CD4-positive, alpha-beta T cell treated with Interleukin-21 for 1 hour (primary cell): ENCODE measurements around the gene RIPOR2.

Experiments used
- DNase-seq: peaks from one replicate; pipeline ENCODE4 v3.0.0-alpha.2; 2020

RIPOR2 gene

DNA sequence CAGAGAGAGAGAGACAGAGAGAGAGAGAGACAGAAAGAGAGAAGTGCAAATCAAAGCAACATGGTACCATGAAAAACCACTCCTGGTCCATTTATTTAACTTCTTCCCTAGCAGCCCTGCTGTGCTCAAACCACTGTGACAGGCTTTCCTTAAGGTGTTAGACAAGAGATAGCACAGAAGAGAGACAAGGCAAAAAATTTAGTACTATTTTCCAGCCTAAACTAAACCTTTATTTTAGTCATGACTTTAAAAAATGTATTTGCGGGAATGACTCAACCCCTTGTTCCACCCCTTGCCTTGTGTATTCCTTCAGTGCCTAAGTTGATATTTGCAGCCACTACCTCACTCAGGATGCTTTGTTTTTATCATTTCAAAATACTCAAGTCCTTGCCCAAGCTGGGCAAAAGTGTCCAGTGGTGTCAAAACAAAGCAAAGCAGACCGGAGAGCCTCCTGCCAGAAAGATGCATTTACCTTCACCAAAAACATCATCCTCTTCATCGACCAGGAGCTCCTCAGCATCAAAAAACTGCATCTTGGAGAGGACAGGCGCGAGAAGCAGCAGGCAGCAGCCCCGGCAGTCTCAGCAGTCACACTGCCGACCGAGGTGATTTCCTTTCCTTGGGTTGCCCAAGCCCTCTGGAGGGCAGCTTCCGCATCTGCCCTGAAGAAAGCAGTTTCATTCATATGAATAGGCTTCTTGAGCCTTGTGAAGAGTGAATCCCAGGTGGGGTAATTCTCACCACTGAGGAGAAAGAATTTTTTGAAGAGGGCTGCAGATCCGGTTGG lies at the start of gene RIPOR2:
RIPOR2 (minus strand) TSS at position 595 of the 787 bp plus-strand sequence; CDS start at position 533, 62 bp downstream.
- peak; percentile 80 for DNase-seq

DNA sequence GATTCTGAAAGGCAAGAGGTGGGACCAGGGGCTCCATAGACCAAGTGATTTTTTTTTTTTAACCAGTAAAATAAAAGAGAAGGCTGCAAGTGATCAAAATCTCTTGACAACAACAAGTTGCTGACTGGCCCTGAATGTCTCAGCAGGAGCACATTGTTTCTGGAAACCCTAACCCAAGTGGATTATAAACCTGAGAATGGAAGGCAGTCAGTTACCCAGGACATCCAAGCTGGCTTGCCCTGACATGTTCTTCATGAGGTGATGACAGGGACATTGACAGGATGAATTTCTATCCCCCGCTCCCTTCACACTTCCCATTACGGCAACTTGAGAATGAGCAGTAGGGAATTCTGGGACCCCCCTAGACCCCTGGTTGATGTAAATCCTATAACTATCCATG lies 49.6 kb upstream of the RIPOR2 start:
- DNase-seq, result no peak

DNA sequence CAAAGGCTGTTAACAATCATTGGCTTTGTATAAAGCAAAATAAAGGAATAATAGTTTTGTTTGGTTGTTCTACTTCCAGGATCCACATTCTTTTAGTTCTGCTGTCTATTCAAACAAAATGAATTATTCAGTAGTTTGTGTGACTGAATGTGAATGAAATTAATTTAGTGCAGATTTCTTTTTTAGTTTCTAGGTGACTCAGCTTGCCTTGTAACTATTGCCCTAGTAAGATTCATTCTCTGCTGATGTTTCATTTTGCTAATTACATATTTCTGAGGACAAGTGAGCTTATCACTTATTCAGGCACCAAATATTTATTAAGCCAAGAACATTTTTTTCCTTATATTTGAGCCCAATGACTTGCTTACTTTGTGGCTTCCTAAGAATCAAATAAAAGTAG lies 46.5 kb upstream of the RIPOR2 start:
- no peak for DNase-seq

GRCh38 chr6:24981386-24981760 lies 45.6 kb upstream of the RIPOR2 start:
- DNase-seq, result no peak

- no peak for DNase-seq
Measured at GRCh38 chr6:24980507-24981385, 45.0 kb upstream of the RIPOR2 start.

- DNase-seq, result no peak
Measured at GRCh38 chr6:24979176-24979575, 43.4 kb upstream of the RIPOR2 start.

GRCh38 chr6:24974182-24975171 lies 38.7 kb upstream of the RIPOR2 start:
- DNase-seq, result peak; percentile 54

DNA sequence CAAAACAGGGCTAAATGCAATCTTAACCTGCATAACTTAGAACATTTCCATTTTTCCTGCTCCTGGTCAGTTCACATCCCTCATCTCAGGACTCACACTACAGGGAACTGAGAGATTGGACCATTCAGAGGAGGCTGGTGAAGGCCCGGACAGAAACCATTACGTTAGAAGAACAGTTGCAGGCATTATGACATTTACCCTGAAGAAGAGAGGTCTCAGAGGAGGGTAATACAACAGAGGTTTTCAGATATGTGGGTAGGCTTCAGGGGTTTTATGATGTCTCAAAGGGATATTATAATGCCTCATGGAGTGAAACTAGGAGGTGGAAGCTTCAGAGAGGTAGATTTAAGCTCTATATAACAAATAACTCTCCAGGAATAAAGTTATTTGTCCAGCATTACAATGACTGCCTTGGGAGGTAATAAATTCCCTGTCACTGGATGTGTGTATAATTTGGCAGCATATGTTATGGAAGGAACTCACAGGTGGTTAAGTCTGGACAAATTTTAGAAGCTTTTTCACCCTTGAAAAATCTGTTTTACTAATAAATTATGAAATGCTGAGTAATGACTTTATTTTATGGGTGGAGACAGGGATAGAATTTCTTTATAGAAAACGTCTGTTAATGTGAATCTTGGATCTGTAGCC lies 36.7 kb upstream of the RIPOR2 start:
- no peak for DNase-seq

- no peak for DNase-seq
Measured at GRCh38 chr6:24971067-24971466, 35.3 kb upstream of the RIPOR2 start.

GRCh38 chr6:24969343-24969860 lies 33.6 kb upstream of the RIPOR2 start:
- no peak for DNase-seq

DNA sequence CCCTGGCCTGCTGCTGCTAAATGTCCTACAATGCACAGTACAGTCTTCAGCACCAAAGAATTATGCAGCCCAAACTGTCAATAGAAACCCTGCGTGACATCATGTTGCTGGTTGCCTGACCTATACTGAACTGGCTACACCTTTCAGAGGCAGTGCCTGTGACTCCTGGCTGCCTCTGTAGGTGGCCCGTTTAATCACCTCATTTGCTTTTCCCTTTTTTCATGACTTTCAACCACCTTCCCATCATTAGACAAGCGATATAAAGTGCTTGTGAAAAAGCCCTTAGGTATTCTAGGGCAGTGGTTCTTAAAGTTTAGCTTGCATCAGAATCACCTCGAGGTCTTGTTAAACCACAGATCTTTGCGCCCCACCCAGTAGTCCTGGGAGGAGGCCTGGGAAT lies 33.0 kb upstream of the RIPOR2 start:
- no peak for DNase-seq

DNA sequence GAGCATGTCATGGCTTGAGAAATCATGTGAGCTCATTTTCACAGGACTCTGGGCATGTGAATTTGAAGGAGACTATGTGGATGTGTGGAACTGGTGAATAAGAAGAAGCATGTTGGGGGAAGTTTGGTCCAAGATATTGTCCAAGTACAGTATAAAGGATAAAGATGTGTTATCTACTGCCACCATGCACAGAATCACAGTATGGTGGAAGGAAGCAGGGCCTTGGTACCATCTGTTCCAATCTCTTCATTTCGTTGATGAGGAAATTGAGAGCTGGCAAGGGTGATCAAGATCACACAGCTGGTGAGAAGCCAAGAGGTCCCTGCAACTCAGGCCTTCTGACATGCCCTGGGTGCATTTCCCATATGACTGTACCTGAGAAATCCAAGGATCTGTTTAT lies 31.5 kb upstream of the RIPOR2 start:
- no peak for DNase-seq

DNA sequence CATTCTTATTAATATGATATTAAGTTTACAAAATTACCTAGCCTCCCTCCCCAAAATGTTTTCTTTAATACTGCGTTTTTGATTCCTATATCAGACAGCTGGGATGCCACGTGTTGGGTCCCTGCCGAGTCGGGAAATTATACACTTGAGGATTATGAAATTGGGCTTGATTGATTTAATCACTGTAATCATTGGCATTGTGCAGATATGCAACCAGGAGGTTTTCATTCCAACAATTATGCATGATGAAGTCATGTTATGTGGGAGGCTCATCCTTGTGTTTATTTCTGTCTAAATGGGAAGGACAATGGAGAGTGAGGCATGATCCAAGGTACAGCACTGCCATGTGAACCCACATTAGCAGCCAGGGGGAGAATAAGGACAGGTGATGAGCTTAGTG lies 30.6 kb upstream of the RIPOR2 start:
- DNase-seq, result no peak

DNA sequence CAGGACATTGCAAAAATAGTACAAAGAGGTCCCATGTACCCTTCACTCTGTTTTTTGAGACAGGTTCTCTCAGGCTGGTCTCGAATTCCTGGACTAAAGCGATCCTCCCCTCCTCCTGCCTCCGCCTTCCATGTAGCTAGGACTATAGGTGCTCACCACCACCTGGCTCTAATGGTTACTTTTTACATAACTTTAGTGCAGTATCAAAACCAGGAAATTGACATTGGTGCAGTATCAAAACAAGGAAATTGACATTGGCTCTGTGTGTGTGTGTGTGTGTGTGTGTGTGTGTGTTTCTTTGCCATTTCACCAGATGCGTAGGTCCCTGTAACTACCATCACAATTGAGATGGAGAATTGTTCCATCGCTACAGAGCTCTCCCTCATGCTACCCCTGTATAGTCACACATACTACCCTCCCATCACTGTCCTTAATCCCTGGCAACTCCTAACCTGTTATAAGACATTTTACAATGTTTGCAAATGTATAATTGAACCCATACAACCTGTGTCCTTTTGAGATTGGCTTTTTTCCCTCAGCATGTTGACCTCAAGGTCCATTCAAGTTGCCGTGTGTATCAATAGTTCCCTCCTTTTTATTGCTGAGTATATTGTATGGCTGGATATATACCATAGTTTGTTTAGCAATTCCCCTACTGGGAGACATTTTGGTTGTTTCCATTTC lies 28.3 kb upstream of the RIPOR2 start:
- no peak for DNase-seq

DNA sequence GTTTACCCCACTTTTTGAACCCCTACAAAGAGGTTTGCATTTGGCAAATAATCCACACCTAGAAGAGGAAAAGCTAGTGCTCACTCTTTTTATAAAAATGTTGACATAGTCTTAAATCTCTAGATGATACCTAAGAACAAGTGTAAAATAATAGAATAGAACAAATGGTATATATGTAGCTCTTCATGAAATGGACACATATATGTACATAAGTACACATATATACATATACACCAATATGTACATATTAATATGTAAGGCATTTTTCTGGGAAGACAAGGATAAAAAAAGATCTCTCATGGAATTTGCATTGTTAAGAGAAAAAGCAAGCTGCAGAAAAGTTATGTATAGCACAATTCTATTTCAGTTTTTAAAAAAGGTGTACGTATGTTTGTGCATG lies 27.6 kb upstream of the RIPOR2 start:
- no peak for DNase-seq

- no peak for DNase-seq
Measured at GRCh38 chr6:24961852-24962251, 26.1 kb upstream of the RIPOR2 start.

DNA sequence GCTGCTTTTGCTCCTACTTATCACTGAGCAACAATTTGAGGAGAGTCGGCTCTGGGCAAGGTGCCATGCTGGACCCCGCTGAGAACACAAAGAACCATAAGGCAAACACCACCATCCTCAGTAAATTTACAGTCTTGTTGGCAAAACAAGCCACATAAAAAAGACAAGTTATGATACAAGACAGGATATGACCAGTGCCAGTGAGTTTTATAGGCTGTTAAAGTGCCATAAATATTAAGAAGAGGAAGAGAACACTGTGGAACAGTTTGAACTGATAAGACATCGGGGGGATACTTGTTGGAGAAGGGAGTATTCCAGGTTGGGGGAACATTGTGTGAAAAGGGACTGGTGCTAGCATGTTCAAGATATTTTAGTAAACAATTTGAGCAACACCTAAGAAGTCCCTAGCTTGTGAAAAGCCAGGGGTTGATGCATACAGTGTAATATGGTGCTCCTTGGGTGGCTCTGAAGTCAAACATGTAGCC lies 25.3 kb upstream of the RIPOR2 start:
- no peak for DNase-seq

DNA sequence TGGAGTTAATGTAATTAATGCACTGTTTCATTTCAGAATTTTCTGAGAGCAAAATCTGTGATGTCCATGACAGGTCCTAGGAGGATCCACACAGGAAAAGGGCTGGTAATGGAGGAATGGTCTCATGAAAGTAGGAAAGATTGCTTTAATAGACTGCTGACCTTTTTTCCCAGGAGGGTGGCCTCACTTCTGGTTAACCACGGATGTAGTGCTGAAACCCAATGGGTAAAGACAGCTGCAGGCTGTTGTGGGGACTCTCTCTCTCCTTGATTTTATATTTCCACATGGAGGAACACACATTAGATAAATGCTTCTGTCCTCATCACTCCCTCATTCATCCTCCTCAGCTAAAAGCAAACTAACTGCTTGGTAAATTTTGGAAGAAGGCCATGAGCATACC lies 23.6 kb upstream of the RIPOR2 start:
- DNase-seq, result no peak

DNA sequence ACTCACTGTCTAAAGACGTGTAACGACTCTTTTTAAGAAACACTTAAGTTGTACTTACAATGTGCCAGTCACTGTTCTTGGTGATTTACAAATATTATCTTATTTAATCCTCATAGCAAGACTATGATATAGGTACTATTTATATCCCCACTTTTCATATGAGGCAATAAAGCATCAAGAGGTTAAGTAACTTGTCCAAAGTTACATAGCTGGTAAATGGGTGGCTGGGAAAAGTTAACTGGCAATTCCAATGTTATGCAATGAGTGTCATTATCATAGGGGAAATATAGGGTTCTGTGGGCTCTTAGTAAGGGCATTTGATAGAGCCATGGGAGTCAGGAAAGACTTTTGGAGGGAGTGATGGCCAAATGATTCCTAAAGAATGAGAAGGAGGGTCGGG lies 21.4 kb upstream of the RIPOR2 start:
- DNase-seq, result no peak

DNA sequence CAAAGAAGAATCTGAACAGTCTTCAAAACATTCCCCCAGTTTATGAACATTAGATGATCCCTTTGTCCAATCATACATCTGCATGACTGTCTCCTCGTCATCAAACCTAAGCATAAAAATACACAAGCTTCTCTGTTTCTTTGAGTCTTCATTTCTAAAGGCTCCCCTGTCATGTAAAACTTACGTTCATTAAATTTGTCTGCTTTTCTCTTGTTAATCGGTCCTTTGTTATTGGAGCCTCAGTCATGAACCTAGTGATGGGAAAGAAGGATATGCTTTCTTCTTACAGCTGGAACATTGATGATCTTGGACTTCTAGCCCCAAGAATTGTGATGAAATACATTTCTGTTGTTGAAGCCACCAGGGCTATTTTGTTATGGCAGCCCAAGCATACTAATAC lies 18.0 kb upstream of the RIPOR2 start:
- DNase-seq, result no peak

DNA sequence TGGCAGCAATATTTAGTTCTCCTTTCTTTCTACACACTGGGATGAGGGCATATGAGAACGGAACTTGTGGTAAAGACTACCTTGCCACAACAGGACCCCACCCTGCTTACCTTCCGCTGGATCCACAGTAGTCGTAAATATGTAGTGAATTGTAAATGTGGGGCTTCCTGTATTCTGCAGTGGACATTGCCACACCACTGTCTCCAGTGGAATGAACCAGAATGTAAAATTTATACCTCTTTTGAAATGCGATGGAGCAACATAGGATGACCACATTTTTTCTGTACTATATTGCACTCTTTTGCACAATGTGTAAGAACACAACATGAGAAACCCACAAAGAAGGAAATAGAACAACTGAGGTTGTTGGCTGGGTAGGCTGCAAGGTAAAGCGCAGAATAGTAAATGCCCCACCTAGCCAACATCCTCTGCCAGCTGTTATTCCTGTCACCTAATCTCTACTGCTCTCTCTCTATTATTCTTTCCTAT lies 16.1 kb upstream of the RIPOR2 start:
- DNase-seq, result peak; percentile 74
